ENCODE data around the gene NUS1. TPM values are rescaled to one million over a fixed set of nuclear protein-coding genes. Genes with fewer than 3 reads are reported as not detected.
"Not testable (repeated sequence)": the region's sequence is repeated elsewhere in the genome, so short reads cannot be mapped to it uniquely, and the experiment has no call there.

NUS1 gene
- total RNA-seq, 1 donor from 2014 or later = 29.5 TPM

- DNase-seq (ENCODE audit: low read depth) (no peak), FAIRE-seq (no peak)
- TF ChIP-seq CTCF (IDR thresholded peaks at IDR 0.05; ENCODE audit: insufficient read depth, low read length, severe bottlenecking) = no peak
- Histone ChIP-seq H3K27me3 (ENCODE audit: control insufficient read depth, insufficient read depth, low read length) (no peaks in the 10 kb centered on the region), H3K36me3 (ENCODE audit: control insufficient read depth, insufficient read depth, low read length) (no peaks in the 10 kb centered on the region), H3K4me3 (ENCODE audit: low read depth, low read length) (no peak overlapping the region)
Observed at GRCh38 chr6:117687021-117687648, 11.9 kb downstream of the NUS1 start.

GRCh38 chr6:117689584-117689983, 14.3 kb downstream of the NUS1 start:
- H3K4me3 ChIP-seq (ENCODE audit: low read depth, low read length); H3K27me3 ChIP-seq (ENCODE audit: control insufficient read depth, insufficient read depth, low read length); DNase-seq (ENCODE audit: low read depth); FAIRE-seq; H3K36me3 ChIP-seq (ENCODE audit: control insufficient read depth, insufficient read depth, low read length): not testable (repeated sequence)

GRCh38 chr6:117706504-117706903, 31.2 kb downstream of the NUS1 start:
- Histone ChIP-seq H3K4me3 (ENCODE audit: low read depth, low read length) (no peak overlapping the region), H3K27me3 (ENCODE audit: control insufficient read depth, insufficient read depth, low read length) (no peaks in the 10 kb centered on the region), H3K36me3 (ENCODE audit: control insufficient read depth, insufficient read depth, low read length) (peaks cover 7% of the 10 kb centered on the region)
- no peak for TF ChIP-seq CTCF (IDR thresholded peaks at IDR 0.05; ENCODE audit: insufficient read depth, low read length, severe bottlenecking)
- FAIRE-seq (no peak), DNase-seq (ENCODE audit: low read depth) (no peak)

- not testable (repeated sequence) for FAIRE-seq; H3K36me3 ChIP-seq (ENCODE audit: control insufficient read depth, insufficient read depth, low read length); DNase-seq (ENCODE audit: low read depth); H3K4me3 ChIP-seq (ENCODE audit: low read depth, low read length); H3K27me3 ChIP-seq (ENCODE audit: control insufficient read depth, insufficient read depth, low read length)
Observed at GRCh38 chr6:117706936-117707509, 31.8 kb downstream of the NUS1 start.

GRCh38 chr6:117711369-117711768, 36.1 kb downstream of the NUS1 start:
- Histone ChIP-seq H3K36me3 (ENCODE audit: control insufficient read depth, insufficient read depth, low read length) (peaks cover 2% of the 10 kb centered on the region), H3K27me3 (ENCODE audit: control insufficient read depth, insufficient read depth, low read length) (no peaks in the 10 kb centered on the region), H3K4me3 (ENCODE audit: low read depth, low read length) (no peak overlapping the region)
- FAIRE-seq (no peak), DNase-seq (ENCODE audit: low read depth) (peak; percentile 5)
- no peak for TF ChIP-seq CTCF (IDR thresholded peaks at IDR 0.05; ENCODE audit: insufficient read depth, low read length, severe bottlenecking)

- H3K4me3 ChIP-seq (ENCODE audit: low read depth, low read length) = no peak overlapping the region
- no peaks in the 10 kb centered on the region for H3K27me3 ChIP-seq (ENCODE audit: control insufficient read depth, insufficient read depth, low read length)
- FAIRE-seq (no peak), DNase-seq (ENCODE audit: low read depth) (no peak)
- TF ChIP-seq CTCF (IDR thresholded peaks at IDR 0.05; ENCODE audit: insufficient read depth, low read length, severe bottlenecking) = no peak
- no peaks in the 10 kb centered on the region for H3K36me3 ChIP-seq (ENCODE audit: control insufficient read depth, insufficient read depth, low read length)
Observed at GRCh38 chr6:117718895-117719294, 43.6 kb downstream of the NUS1 start.

GRCh38 chr6:117721520-117721919, 46.3 kb downstream of the NUS1 start:
- not testable (repeated sequence) for H3K36me3 ChIP-seq (ENCODE audit: control insufficient read depth, insufficient read depth, low read length); H3K27me3 ChIP-seq (ENCODE audit: control insufficient read depth, insufficient read depth, low read length); DNase-seq (ENCODE audit: low read depth); H3K4me3 ChIP-seq (ENCODE audit: low read depth, low read length); FAIRE-seq

All from bronchial epithelial cell (primary cell).